GM21390 (cell line): ENCODE measurements around the gene ERFE.
"Not testable (repeated sequence)": the region's sequence is repeated elsewhere in the genome, so short reads cannot be mapped to it uniquely, and the experiment has no call there.

ENCODE experiments used
- ATAC-seq: cut with Tn5 transposase; IDR thresholded peaks from one replicate; pipeline ENCODE4 v1.9.1; 2021; ENCODE audit not compliant: unreplicated experiment

Gene ERFE, protein sequence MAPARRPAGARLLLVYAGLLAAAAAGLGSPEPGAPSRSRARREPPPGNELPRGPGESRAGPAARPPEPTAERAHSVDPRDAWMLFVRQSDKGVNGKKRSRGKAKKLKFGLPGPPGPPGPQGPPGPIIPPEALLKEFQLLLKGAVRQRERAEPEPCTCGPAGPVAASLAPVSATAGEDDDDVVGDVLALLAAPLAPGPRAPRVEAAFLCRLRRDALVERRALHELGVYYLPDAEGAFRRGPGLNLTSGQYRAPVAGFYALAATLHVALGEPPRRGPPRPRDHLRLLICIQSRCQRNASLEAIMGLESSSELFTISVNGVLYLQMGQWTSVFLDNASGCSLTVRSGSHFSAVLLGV

DNA sequence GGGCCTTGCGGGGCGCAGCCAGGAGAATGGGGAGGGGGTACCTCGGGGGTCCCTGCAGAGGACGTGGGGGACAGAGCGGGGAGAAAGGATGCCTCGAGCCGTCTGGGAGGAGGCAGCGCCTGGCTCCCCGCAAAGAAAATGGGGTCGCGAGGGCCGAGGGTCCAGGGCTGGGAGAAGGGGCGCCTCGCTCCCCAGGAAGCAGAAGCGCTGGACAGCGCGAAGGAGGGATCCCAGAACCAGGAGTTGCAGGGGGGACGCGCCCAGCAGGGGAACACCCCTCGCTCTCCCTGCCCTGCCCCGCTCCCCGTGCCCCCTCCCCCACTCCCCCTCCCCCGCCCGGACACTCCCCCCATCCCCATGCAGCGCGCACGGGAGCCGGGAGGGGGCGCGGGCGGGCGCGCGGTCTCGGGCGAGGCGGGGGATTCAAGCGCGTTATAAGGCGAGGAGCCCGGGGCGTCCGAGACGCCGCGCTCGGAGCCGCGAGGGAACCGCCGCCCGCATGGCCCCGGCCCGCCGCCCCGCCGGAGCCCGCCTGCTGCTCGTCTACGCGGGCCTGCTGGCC, at the start of gene ERFE:
ERFE (plus strand) TSS at position 462 of the 562 bp plus-strand sequence; CDS start at position 500, 38 bp downstream.
- no peak for ATAC-seq

- ATAC-seq, result no peak
These were observed 45.2 kb upstream of the ERFE start for GRCh38 chr2:238113611-238114010.

GRCh38 chr2:238114331-238114841, 44.4 kb upstream of the ERFE start:
- no peak for ATAC-seq

- no peak for ATAC-seq
These were observed 43.7 kb upstream of the ERFE start for GRCh38 chr2:238114851-238115660.

DNA sequence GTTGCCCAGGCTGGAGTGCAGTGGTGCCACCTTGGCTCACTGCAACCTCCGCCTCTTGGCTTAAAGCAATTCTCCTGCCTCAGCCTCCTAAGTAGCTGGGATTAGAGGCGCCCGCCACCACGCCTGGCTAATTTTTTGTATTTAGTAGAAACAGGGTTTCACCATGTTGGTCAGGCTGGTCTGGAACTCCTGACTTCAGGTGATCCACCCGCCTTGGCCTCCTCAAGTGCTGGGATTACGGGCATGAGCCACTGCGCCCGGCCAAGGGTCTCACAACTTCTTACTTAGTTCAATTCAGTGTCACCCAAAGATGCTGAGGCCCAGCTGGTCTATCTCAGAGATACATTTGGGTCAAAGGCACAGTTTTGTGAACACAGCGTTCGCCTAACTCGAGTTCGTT, 43.1 kb upstream of the ERFE start:
- ATAC-seq, result not testable (repeated sequence)

DNA sequence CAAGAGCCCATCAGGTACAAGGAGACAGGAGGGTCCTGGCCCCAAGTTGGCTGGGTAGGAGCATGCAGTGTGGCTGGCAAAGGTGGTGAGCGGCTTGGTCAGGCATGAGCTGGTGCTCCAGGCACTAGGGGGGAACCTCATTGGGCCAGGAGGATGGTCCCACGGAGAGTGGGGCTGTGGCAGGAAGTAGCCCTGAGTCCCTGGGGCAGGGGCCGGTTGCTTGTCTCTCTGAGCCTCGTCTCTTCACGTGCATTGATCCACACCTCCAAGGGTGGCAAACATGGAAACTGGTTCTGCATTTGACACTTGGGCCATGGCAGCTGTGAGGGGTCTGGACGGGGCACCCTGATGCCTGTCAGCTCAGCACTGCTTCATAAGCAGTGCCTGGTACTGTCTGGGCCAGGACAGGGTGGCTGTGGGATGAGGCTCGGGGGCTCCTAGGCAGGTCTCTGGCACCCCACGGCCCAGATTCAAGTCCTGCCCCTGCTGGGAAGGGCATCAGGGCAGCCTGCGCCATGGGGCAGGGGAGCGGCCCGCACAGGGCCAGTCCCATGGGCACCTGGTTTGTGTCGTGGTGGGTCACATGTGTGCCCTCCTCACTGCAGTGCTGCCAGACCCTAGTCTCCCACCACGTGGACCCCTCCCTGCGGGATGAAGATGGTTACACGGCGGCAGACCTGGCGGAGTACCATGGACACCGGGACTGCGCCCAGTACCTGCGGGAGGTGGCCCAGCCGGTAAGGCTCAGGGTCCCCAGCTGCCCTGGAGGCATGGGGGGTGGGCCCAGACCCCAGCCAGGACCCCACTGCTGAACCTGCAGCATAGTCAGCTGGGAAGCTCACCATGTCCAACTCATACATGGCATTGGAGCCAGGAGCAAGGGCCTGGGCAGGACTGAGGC, 42.2 kb upstream of the ERFE start:
- ATAC-seq, result no peak

DNA sequence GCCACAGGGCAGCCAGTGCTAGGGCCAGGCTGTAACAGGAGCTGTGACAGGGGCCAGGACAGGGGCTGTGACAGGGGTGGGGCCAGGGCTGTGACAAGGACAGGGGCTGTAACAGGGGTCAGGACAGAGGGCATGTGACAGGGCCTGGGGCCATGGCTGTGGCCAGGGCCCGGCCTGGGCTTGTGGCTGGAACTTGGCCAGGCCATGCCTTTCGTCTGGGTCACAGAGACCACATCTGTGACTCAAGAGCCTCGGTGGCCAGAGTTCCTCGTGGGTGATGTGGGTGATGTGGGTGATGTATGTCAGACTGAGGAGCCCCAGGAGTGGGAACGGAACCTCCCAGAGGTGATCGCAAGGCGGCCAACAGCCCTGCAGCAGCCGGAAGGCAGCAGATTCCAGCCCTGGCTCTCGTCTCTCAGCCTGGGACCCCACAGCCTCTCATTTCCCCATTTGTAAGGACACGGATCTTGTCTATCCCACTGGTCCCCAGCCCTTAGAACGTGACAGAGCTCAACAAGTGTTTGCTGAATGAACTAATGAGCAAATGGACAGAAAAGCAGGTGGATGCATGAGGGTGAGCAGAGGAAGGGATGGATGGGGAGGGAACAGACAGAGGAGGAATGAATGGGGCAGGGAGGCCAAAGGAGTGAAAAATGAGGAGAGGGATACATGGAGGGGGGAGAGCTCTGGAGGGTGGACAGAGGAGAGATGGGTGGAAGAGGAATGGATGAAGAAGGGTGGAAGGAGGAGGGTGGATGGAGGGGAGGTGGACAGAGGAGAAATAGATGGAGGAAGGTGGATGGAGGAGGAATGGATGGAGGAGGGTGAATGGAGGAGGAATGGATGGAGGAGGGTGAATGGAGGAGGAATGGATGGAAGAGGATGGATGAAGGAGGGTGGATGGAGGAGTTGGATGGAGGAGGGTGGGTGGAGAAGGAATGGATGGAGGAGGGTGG, 41.3 kb upstream of the ERFE start:
- no peak for ATAC-seq

- ATAC-seq, result no peak
These were observed 38.9 kb upstream of the ERFE start for GRCh38 chr2:238119756-238120462.

DNA sequence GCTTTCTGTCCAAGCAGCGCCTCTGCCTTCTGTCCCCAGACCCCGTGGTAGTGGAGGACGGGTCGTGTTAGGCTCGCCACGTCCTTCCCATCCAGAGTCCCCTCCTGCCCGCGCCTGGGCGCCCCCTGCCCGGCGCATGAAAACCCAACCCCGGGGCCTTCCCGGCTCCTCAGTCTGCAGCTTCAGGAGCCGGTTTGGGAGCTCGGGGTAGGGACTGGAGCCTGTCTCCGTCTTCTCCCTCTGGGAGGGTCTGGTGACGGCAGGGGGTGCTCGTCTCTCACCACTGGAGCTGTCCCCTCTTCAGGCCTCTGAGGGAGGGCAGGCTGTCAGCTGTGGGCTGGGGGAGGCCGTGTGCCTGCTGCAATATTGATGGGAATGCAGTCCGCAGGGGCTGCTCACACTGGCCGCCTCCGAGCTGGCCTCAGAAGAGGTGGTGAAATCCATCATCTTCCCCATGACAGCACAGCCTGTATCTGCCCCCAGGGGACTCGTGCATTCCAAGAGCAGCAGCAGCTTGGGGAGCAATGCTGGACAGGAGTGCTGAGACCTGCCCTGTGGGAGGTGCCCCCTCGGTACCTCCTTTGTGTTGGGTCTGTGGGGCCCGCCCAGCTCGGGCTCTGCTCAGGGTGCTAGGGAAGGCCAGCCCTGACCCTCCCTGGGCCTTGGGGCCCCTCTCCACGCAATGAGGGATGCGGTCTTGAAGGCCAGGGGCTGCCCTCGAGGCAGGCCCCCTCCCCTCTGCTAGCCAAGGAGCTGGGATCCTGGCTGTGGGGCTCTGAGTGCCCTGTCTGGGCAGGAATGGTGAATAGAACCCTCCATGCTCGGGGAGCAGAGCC, 38.1 kb upstream of the ERFE start:
- no peak for ATAC-seq

DNA sequence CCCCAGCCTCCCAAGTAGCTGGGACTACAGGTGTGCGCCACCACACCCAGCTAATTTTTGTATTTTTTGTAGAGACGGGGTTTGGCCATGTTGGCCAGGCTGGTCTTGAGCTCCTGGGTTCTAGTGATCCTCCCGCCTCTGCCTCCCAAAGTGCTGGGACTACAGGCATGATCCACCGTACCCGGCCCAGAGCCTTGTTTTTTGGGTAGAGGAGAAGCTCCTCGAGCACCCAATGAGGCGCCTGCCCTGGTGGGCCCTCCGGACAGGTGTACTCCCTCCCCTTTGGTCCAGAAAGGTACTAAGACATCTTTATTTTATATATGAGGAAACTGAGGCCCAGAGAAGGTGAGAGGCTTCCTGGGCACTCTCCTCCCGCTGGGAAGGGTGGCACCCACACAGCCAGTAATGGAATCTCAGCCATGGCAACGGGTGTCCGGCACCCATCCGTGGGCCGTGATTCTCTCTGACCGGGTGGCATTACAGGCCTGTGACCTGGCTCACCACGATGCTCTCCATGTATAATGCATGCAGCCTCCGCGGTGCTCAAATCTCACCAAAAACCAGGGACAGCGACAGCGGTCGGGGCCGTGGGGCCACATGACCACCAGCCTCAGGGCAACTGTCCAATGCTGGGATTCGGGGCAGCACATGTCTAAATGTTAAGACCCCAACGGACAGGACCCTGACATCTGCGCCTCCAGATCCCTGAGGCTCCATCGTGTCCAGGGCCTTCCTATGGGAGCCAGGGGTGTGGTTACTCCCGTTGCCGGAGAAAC, 37.1 kb upstream of the ERFE start:
- no peak for ATAC-seq

DNA sequence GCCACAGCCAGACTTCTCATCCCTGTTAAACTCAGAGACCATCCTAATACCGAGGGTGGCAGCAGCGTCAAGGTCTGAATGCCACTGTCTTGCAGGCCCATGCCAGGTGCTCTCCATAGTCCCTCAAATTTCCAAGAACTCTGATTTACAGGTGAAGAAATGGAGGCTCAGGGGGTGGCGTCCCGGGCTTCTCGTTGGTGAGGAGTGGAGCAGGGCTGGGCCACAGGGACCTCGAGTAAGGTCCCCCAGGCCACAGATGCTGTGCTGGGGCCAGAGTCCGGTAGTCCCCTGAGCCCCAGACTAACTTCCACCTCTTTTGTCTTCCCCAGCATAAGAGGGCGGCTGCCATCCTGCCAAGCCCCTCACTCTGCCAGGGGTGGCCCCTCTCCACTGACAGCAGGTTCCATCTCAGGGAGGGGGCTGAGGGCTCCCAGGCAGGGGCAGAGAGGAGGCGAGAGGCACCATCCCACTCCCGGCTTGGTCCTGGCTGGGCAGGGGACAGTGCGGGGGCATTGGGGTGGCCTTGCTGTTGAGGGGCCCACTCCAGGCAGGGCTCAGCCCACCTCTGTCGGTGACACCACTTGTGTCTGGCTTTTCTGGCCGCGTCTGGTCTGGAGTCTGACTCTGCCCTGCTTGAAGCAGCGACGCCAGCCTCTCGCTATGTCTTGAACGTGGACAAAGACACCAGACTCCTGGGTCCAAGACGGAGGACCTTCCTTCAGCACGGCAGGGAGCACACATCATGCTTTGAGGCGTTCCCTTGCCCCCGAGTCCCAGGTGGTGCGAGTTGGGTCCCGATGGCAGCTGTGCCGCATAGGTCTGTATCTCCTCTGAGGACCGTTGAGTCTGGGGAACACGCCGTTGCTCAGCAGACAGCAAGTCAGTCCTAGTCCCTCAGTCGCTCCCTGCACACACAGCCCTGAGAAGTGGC, 36.2 kb upstream of the ERFE start:
- no peak for ATAC-seq

DNA sequence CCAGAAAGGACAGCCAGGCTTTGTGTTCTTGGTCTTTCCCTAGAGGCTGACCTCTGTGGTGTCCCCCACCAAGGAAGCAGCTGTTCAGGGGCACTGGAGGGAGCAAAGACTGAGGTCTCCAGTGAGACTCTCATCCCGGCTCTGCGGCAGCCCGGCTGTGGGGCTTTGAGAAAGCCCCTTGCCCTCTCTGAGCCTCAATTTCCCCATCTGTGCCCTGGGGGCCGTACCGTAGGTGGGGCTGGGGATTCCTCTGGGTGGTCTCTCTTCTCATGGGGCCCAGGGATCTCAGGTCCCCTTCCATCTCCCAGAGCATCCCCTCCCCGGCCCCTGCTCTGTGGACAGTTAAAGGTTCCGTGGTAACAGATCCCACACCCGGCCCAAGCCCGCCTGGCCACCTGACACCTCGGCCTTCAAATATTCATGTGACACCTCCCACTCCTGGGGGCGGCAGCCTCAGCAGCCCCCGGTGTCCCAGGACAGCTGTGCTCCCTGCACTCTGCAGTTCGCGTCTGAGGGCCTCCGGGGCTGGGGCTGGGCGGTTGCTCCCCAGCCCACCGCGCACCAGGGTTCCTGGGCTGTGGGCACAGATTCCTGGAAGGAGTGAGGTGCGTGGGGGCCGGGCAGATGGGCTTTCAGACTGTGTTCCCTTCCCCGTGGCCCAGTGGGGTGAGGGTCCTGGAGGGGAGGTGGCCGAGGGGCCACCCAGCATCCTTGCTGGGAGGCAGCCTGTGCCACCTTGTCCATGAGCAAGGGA, 35.4 kb upstream of the ERFE start:
- ATAC-seq, result no peak

DNA sequence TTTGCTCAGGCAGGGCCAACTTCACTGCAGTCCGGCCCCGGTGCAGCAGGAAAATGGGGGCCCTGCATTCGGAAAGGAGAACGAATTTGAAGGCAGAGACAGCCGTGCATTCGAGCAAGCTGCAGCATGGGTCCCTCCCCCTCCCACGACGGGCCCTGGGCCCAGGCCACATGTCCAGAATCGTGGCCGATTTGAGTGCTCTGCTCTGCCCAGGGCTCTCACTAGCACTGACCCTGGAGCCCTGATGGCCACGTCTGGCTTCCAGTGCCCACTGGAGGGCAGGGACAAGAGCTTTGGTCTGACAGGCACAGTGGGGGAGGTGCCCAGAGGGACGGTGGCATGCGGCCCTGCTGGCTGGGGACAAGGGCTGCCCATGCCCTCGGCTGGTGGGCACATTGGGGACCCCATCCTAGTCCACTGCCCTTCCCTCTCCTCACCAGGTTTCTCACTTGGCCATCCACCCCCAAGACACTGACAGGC, 34.7 kb upstream of the ERFE start:
- ATAC-seq, result no peak

DNA sequence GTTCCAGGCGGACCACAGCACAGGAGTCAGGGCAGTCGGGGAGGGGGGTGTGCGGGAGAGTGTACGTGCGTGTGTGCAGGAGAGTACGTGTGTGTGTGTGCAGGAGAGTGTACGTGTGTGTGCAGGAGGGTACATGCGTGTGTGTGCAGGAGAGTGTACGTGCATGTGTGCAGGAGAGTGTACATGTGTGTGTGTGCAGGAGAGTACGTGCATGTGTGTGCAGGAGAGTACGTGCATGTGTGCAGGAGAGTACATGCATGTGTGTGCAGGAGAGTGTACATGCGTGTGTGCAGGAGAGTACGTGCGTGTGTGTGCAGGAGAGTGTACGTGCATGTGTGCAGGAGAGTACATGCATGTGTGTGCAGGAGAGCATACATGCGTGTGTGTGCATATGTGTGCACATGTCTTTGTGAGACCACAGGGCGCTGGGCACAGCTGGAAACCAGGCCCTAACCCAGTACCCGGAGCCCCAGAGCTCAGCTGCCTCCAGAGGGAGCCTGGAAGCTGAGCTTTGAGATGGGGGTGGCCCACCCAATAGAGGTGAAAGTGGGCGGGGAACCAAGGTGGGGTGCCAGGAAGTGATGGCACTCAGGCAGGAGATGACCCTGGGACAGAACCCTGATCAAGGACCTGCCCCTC, 34.2 kb upstream of the ERFE start:
- no peak for ATAC-seq
